NCI-H2196 (cell line): ENCODE measurements around the gene CFAP20.

Source experiments
- DNase-seq: peaks from one replicate; lab custom pipeline; 2025; ENCODE audit not compliant: unreplicated experiment; lab: John Stamatoyannopoulos, UW

Gene CFAP20

DNA sequence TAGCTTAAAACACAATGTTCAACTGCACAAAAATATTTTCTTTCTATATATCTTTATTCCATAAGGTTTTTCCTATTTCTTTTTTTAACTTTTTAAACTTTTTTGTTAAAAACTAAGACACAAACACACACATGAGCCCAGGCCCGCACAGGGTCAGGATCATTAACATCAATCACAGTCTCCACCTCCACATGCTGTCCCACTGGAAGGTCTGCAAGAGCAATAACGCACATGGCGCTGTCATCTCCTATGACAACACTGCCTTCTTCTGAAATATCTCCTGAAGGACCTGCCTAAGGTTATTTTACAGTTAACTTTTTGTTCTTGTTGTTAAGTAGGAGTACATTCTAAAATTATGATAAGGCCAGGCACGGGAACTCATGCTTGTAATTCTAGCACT, 4.1 kb downstream of the CFAP20 start:
- no peak for DNase-seq

DNA sequence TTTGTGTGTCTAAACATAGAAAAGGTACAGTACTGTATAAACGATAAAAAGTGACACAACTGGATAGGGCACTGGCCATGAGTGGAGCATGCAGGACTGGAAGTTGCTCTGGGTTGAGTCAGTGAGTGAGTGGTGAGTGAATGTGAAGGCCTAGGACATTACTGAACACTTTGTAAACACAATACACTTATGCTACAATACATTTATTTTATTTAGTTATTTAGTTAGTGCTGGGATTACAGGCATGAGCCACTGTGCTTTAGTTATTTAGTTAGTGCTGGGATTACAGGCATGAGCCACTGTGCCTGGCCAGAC, 4.6 kb downstream of the CFAP20 start:
- DNase-seq = no peak

DNA sequence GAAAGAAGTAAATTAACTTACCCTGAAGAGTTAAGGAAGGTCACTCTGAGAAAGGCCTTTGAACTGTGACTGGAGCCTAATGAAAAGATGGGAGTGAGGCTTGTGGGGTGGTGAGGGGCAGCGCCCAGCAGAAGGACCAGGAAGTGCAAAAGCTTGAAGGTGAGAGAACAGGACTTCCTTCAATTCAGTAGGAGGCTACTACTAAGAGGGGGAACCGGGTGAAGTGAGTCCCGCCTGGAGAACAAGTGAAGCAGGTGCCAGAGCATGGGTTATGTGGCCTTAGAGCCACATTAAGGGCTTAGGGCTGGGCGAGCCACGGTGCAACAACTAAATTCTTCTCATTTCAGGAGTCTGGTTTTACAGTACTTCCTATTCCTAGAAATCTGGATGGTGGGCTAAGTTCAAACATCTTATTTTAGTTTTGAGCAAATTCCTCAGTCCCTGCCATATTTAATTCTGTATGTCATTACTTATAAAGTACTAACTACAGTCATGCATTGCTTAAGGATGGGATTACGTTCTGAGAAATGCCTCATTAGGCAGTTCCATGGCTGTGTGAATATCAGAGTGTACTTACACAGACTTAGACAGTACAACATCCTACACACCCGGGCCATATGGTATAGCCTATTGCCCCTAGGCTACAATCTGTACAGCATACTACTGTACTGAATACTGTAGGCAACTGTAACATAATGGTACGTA, 5.1 kb downstream of the CFAP20 start:
- DNase-seq = no peak

DNA sequence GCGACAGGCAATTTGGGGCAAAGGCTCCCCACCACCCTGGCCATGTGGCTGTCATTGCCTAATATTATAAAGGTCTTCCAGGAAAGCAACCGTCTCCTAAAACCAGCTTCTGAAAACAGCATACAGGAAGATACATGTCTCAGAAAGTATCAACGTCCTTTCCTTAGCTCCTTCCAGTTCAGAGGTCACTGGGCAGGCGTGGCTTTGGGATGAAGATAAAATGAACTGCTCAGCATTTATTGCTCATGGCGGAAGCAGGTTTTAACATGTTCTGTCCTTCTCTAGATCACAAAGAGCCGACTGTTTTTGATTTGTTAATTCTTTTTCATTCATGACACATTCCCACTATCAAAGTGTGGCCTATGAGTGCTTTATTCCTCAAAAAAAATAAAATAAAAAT, 8.0 kb downstream of the CFAP20 start:
- DNase-seq = no peak

DNA sequence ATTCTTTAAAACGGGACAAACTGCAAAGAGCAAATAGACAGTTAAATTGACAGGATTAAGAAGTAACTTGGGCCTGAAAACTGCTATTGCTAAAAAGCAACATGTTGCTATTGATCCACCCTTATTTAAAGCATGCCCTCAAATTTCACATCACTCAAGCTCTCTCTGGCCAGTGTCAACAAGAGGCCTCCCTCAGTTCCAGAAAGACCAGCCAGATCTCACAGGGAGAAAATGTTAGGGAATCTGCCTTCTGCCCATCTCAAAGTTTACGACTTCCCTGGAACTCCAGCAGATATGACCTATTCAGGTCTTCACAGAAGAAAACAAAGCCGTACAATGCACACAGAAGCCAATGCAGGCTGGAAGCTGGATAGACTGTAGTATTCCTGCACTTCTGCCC, 8.9 kb downstream of the CFAP20 start:
- DNase-seq = no peak

DNA sequence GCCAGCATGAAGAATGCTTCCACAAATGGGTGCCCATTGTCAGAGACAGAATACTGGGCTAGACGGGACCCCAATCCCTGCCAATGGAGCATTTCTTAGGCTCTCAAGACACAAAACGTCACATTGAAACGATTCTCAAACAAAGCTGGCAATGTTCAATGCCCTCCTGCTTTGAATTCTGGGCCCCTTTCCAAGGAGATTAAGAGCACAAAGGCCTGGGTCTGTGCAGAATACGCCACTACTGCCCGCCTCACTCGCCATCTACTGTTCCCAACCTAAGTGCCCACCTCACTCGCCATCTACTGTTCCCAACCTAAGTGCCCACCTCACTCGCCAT, 9.7 kb downstream of the CFAP20 start:
- DNase-seq = no peak

DNA sequence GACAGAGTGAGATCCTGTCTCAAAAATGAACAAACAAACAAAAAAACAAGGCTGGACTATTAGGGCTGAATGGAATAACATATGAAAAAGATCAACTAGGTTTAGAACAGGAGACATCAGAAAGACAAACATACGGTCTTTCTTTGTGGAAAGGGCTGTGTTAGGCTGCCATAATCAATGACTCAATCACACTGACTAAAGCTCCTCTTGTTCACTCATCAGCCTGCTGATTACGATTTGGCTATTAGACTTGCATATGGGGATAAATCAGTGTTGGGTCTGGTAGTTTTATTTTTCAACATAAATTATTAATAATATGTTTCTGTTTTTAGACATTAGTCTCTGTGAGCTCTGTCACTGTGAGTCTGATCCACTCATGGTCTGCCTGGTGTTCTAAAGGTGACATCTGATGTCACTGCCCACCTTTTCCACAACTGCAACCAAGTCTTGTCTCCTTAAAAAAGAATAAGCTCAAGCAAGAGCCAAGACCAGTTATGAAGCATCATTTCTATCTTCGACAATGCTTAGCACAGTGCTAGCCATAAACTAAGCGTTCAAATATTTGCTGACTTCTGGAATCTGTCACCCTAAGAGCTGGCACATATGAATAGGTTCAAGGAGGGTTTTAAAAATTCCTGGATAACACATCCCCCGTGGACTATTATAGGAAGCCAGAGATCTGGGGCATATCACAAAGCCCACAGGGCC, 10.2 kb downstream of the CFAP20 start:
- DNase-seq = no peak

DNA sequence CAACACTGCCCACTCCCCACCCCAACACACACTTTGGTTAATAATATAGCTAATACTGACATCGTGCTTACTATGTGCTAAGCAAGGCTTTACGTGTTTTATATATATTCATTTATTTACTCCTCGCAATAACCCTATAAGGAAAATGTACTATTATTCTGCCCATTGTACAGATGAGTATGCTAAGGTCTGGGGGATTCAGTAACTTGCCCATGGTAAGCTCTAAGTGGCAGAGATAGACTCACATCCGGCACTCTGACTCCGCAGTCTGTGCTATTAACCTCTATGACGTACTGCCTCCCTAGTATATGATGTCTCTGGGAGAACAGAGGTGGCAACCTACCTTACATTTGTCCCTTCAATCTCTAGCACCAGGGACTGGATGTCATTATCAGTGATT, 12.7 kb downstream of the CFAP20 start:
- no peak for DNase-seq

DNA sequence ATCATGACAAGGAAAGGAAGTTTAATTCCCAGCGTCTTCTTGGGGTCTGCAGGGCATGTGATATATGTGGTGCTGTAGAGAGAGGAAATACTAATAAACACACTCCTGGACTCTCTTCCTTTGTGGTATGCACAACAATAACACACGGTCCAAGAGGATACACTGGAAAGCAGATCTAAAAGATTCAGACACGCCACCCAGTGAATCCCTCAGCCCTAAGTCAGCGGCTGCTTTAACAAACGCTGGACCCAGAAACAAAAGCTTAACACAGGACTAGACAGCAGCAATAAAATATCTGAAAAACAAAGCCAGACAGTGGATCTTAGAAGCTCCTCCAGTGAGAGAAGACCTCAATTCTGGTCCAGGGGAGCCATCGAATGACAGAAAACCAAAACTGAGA, 13.1 kb downstream of the CFAP20 start:
- DNase-seq = no peak

DNA sequence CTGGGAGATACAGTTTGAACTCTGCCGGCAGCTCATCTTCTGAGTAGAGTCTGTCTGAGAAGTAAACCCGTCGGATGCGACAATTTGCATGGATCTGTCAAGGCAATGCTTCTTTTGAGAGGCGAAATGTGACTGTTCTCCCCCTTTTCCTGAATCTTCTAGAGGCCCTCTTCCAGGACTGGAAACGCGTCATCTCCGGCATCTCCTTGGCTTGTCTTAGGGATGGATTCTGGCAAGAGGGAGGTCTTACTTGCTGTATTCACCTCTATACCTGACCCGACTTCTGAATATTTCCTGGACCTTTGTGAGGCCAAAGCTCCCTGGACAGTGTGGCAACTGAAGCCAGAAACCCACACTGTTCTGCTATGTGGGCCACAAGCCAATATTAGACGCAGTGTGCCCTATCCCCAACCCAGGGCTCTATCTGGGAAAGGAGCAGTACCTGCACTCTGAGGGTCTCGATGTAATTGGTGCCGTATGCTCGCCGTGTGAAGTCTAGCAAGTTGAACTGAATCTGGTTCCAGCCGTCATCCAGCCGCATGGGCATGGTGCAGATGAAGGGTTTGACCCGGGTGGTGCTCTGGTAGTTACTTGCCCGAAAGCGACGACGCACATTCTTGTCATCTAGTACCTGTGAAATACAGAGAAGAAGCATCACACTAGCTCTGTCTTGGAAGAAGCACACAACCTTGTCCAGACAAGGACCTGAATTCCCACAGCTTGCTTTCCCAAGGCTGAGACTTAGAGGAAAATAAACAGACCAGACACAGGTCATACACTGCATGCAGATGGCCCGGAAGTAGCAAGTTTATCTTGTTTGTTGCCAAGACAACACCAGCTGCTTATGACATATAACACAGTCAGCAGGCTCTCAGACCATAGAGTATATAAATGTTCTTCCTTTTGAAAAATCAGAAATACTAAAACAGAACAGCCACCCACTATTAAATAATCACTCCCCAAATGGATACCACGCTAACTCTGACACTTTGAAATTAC, 14.1 kb downstream of the CFAP20 start:
- DNase-seq = no peak

DNA sequence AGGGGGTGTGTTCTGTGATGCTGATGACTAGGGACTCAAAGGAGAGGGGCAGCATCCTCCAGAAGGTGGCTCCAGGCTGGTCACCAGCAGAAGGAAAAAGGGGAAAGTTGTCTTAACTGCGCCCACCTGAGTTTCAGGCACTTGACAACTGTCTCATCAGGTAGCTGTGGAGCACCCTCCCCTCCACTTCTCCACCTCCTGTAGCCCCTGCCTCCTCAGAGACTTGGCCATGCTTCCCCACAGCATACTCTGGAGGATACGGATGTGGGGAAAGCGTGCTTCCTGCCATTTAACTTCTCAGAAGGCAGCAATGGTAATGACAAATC, 17.9 kb downstream of the CFAP20 start:
- DNase-seq = no peak

DNA sequence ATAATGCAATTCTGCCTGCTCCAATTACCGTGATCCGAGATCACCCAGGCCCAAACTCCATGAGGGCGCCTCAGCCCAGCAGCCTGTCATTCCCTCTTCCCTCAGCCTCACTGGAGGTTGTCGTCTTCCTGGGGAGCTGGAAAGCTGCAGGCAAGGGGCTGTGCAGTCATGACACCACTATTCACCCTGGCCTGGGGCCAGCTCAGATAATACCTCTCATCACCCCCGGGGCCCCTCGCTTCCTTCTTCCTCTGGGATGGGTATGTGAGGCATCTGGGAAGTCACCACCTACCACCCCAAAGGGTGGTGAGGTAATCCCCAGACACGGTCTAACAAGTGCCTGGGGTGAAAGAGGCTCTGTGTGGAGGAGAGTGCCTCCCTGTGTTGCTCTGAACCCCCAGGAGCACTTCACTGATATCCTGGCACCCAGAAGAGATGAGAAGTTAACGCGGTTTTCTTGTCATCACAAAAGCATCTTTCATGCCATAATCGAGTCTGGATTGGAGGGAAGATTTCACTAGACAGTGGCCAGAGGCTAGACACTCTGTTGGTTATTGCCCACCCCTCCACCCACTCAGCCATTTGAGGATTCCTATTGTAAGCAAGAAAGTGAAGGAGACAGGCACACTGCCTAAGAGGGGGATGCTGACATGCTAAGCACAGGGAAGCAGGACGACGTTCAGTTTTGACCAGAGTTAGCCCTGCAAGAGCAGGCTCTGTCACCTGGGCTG, 18.4 kb downstream of the CFAP20 start:
- DNase-seq = no peak

DNA sequence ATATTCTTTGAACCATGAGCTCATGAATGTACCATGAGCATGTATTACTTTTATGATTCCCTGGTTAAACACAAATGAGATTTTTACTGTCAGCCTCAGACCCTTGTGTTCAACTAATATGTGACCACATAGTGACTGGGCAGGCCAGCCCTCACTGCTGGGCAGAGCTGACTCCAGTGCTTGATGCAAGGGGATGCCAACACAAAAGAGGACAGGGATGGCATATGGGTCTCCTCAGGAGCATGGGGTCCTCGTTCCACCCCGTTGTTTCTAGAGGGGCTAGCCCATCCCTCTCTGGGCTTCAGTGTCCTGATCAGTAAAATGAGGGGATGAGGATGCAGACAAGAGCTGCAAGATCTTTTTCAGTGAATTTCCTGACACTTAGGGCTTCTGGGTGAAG, 19.3 kb downstream of the CFAP20 start:
- no peak for DNase-seq

DNA sequence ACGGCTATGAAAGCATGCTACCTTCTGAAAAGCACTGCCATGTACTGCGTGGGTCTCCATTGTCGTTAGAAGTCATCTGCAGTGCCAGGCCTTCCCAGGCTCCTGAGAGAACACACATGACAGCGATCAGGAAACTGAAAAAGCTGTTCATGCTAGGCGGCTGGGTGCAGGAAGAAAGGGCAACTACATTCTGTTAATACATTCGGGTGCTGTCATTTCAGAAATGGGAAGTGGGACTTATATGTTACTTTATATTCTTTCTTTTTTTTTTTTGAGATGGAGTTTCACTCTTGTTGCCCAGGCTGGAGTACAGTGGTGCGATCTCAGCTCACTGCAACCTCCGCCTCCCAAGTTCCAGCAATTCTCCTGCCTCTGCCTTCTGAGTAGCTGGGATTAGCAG, 19.9 kb downstream of the CFAP20 start:
- no peak for DNase-seq

DNA sequence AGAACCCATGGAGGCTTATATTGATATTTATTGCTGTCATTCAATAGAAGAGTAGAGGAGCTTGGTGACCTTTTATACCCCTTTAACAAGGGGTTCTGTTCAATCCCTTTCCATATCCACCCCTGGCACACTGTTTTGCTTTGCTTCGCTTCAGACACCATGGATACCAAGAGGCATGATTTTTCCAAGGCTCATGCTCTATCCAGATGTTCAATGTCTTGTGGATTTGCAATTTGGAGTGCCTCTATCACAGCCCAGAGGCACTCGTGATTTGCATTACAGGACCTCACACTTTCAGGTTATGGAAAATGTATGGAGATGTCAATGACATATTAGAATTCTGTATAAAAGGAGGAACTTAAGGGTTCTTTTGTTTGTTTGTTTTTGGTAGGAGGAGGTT, 21.5 kb downstream of the CFAP20 start:
- no peak for DNase-seq

DNA sequence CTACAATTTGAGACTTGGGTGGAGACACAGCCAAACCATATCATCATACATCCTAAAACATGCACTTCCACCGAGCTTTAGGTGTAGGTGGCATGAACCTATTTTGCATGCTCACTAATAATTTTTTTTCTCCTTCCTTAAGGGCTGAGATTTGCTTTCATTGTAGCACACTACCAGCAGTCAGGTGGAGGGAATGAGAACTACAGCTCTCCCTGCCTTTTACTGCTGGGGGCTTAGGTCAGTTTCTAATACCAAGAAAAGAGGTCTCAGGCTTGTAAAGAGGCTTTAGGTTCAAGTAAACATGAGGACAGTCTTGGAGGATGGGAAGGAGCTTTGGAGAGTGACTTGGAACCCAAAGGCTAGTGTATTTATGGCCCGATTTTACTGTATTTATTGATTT, 22.0 kb downstream of the CFAP20 start:
- DNase-seq = no peak

DNA sequence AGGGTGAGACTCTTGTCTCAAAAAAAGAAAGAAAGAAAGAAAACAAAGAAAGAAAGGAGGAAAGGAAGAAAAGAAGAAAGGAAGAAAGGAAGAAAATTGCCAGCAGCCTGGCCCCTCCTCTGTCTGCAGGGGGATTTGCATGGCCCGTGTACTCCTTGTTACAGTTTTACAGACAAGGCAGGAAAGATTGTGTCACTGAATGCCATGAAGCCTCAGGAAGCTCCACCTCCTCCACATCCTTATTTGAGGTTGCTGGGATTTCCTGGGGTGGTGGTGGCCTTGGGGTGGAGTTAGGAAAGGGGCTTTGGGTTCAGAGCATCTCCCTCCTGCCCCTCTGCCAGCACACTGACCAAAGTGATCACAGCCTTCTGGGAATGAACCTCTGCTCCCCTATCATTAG, 23.6 kb downstream of the CFAP20 start:
- no peak for DNase-seq

DNA sequence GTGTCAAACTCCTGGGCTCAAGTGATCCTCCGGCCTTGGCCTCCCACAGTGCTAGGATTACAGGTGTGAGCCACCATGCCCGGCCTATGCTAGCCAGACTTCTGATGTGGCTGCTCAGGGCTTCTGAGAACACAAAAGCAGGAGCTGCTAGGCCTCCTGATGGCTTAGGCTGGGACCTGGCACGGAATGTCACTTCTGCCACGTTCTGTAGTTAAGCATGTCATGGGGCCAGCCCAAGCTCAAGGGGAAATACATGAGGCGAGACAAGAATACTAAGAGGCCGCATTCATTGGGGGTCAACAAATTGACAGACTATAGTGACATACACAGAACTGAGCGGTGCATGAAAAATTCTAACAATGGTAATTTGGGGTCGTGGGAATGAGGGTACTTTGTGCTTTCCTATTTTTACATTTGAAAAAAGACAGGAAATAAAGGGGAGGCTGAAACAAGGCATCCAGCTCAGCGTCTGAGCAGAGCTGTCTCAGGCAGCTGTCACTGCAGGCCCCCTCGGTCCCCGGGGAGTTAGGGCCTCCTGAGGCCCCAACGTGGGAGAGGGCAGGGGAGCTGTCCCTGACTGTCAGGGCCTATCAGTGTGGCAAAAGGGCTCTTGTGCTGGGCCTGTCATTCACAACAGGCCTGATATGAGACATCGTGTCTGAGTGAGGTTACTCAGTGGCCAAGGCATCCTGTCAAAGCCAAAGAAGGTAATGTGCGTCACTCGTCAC, 26.4 kb downstream of the CFAP20 start:
- no peak for DNase-seq

DNA sequence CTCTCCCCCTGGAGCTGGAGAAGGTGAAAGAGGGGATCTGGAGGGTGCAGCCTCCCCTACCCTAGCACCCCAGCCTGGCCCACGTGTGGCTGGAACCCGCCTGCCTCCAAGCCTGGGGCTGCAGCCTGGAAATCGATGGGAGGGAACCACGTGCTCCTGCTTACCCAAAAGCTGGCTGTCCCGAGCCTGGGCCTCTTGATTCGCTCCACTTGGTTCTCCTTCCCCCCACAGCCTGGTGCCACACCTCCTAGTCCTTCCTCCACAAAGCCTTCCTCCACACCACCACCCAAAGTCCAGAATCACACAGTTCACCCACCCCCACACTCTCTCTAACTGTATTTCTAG, 29.3 kb downstream of the CFAP20 start:
- DNase-seq = no peak

DNA sequence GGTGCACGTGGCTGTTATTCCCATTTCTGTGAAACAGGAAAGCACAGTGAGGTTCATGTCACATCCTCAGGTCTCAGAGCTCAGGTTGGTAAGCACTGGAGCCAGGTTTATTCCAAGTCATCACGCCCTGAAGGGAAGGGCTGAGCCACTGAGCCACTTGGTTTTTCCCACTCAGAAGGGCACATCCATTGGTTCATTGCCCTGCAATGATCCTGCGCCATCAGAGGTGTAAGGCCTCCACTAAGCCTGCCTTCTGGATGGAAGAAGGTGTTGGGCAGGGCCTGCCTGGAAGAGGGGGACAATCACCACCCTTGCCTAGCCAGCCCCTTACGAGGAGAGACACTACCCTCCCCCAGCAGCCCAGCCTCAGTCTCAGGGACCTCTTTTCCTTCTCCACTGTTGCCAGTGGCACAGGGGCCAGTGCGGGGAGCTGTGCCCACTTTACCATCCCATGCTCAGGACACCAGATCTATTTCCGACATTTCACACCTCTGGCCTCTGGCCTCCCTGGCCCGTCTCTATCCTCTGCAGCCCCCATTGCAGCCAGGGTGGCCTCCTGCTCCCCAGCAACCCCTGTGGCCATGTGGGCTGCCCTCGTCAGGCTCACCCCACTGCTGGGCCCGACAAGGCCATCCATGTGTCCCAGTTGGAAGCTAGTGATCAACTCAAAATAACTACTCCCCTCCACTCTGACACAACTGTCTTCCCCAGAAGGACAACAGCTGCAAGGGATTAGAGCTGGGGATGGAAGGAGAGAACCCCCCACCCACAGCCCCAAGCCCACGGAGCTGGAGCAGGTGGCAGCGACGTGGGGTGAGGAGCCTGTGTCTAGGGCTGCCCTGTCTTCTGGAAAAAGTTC, 29.9 kb downstream of the CFAP20 start:
- no peak for DNase-seq
